HG03196 (cell line): Measurements from ENCODE around the gene CD83.
"Not testable (repeated sequence)": the region's sequence is repeated elsewhere in the genome, so short reads cannot be mapped to it uniquely, and the experiment has no call there.

Source experiments
- ATAC-seq: cut with Tn5 transposase; IDR thresholded peaks from one replicate; pipeline ENCODE4 v1.9.1; 2021; ENCODE audit not compliant: unreplicated experiment

CD83 gene

GRCh38 chr6:14147891-14148290 is 30.3 kb downstream of the CD83 start:
- ATAC-seq = no peak

- ATAC-seq = no peak
Observed at GRCh38 chr6:14148471-14148870, 30.9 kb downstream of the CD83 start.

DNA sequence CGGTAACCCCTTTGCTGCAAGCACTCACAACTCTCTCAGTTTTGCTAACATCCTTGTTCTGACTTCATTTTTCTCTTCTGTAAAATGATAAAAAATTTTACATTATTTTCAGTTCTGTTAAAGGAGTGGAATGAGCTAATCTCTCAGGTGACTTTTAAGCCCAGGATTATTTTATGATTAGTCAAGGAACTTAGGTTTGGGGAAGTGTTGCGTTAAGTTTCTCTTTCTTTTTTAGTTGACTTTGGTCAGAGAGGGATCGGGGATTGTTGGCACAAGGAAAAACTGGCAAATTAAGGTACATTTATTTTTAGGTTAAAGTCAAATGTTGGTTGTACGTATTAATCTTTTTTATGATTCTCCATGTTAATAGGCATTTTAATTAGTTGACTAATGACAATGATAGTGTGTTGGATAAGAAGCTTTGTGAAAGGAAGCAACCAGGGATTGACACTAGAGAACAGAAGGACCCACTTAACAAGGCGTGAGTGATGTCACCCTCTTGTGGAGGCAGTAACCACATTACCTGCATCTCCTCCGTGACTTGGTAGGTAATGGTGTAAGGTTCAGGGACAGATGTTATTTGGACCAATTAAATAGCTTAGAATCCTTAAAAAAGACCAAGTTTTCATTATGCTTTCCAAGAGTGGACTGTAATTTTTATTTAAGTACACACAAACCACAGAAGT is 31.6 kb downstream of the CD83 start:
- ATAC-seq = no peak

- no peak for ATAC-seq
Observed at GRCh38 chr6:14149739-14150130, 32.2 kb downstream of the CD83 start.

DNA sequence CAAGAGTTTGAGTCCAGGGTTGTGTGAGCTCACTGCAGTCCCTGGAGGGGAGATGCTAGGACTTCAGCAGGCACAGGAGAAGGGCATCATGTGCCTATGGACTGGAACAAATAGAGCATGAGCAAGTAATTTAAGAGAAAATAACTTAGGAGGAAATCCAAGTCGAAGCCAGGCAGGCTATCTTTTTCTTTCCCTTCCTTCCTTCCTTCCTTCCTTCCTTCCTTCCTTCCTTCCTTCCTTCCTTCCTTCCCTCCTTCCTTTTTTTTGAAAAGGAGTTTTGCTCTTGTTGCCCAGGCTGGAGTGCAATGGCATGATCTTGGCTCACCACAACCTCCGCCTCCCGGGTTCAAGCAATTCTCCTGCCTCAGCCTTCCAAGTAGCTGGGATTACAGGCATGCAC is 33.7 kb downstream of the CD83 start:
- ATAC-seq = not testable (repeated sequence)

GRCh38 chr6:14151773-14152172 is 34.2 kb downstream of the CD83 start:
- ATAC-seq = no peak

DNA sequence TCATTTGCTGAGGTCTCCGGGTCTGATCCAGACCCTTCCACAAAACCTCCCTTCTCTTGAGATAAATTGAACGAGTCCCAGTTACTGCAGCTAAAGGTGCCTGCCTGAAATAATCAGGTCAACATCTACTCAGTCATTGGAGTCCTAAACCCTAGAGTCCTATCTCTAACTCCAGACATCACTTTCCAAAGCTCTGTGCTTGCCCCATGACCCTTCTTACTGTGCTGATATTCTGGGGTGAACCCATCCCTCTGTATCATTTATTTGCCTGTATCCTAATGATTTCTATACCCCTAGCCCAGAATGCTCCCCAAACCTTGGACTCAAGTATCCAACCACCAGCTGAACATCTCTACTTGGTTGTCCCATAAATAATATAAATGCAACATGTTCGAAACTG is 35.7 kb downstream of the CD83 start:
- ATAC-seq = no peak

GRCh38 chr6:14159090-14159489 is 41.5 kb downstream of the CD83 start:
- ATAC-seq = no peak

- no peak for ATAC-seq
Observed at GRCh38 chr6:14162826-14163225, 45.3 kb downstream of the CD83 start.

GRCh38 chr6:14165091-14165490 is 47.5 kb downstream of the CD83 start:
- no peak for ATAC-seq

GRCh38 chr6:14166839-14167238 is 49.3 kb downstream of the CD83 start:
- no peak for ATAC-seq

- no peak for ATAC-seq
Observed at GRCh38 chr6:14170128-14170527, 52.6 kb downstream of the CD83 start.

DNA sequence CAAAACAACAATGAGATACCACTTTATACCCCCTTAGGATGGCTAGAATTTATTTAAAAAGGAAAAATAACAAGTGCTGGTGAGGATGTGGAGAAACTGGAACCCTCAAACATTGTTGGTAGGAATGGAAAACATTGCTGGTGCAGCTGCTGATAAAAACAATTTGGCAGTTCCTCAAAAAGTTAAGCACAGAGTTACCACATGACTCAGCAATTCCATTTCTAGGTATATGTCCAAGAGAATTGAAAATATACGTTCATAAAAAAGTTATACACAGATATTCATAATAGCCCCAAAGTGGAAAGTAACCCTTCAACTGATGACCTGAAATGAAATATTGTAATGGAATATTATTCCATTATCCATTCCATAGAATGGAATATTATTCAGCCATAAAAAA is 55.0 kb downstream of the CD83 start:
- ATAC-seq = no peak

DNA sequence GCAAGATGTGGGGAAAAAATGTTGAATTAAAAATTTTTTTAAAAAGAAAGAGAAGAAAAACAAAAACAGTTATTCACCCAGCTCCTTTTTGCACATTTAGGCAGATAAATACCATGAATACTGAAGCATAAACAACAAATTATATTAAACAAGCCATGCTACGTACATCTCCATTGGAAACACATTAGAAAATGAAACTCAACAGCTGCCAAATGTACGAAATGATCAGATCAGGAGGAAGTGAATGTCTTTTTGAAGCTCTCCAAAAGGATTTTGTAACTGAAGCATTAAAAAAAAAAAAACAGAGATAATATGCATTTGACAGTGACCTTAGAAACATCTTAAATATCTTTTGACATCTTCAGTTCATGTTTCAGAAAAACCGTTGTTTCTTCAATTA is 56.7 kb downstream of the CD83 start:
- no peak for ATAC-seq

DNA sequence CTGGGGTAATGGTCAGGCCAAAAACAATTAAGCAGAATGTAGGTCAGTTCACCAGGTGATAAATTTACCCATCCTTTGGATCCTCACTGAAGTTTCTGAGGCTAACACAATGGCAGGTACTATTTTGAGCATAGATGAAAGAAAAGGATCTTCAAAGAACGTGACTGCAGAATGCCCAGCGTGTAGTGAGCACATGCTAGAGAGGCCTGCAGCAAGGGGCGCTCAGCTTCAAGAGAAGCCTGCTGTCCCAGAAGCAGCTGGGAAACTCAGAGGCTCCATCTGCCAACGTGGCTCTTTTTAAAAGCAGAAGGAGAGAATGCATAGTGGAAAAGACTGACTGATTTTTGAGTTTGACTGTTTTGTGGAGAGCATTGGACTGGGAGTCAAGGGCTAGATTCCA is 57.4 kb downstream of the CD83 start:
- ATAC-seq = no peak

GRCh38 chr6:14176429-14176828 is 58.9 kb downstream of the CD83 start:
- no peak for ATAC-seq

DNA sequence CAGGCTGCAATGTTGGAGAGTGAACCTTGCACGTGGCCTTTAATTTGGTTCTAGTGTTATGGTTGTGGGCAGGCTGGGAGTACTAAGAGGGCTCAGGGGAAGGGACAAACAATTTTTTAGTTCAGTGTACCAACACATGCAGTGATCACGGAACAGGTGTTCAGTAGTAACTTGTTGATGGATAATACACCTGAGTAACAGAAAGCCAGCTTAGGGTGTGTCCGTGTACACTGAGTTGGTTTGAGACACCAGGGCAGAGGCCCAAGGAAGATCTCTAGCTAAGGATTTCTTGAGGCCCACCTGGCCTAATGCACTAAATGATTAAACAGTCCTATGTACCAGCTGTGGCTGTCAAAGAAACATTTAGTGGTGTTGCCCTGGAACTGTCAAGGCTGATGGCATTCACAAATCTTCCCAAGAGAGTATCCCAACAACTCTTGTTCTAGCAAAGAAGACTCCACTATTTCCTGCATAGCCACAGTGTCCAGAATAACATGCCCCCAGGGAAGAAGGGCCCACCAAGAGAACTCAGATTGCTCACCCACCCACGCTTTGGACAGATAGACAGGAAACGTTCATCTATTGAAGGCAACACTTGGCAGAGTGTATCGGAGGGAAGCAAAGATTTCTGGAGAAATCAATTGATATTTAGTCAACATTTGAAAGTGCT is 60.0 kb downstream of the CD83 start:
- no peak for ATAC-seq

GRCh38 chr6:14178083-14178445 is 60.5 kb downstream of the CD83 start:
- ATAC-seq = no peak

DNA sequence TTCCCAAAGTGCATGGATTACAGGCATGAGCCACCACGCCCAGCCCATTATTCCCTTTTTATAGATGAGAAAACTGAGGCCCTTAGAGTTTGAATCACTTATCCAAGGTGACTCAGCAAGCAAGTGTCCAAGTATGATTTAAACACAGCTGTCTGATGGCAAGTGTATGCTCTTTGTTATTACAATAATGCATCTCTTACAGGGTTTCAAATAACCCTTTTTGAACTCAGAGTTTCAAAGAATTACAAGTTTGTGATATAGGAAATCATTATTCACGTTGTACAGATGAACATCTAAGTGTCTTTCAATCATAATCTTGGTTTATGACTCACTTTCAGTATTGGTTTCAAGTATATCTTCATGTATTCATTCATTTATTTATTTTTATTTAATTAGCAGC is 63.0 kb downstream of the CD83 start:
- no peak for ATAC-seq

DNA sequence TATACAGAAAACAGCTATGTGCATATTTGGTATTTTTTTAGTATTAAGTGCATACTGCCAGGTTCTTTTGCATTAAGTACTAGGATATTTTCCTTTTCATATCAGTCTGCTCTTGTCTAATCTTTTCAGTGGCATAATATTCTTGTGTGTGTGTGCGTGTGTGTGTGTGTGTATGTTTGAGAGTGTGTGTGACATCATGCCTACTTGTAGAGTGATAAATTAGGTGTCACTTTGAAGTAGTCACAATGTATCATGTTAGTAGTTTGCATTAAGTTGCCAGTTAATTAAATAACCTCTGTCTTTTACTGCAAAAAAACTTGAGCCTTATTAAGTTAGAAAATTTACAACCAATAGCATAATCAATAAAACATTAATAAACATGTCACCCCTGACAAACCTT is 65.3 kb downstream of the CD83 start:
- no peak for ATAC-seq
